GM23248 (cell line): ENCODE measurements around the gene RPL13.

ENCODE experiments used
- EZH2 ChIP-seq: fragments of 200-600 bp; sonication (generic); IDR thresholded peaks from 2 replicates; pipeline ENCODE4 v1.6.1; 2018; ENCODE audit warnings: antibody characterized with exemption, mild to moderate bottlenecking; ENCODE audit not compliant: insufficient read depth, poor library complexity, severe bottlenecking
- EZH2phosphoT487 ChIP-seq: fragments of 200-600 bp; sonication (generic); IDR thresholded peaks from 2 replicates; pipeline ENCODE4 v1.6.1; 2018; ENCODE audit warnings: antibody characterized with exemption, moderate library complexity, mild to moderate bottlenecking, low read depth; ENCODE audit not compliant: insufficient read depth

- TF ChIP-seq EZH2 (no peak), EZH2phosphoT487 (no peak)
These were observed at the start of gene RPL13 for GRCh38 chr16:89560378-89561141.
